Hepatocyte (in vitro differentiated cells): Measurements from ENCODE around the gene MRPL10.

ENCODE experiments used
- CTCF ChIP-seq: fragments of 200-600 bp; sonication (generic); IDR thresholded peaks from 2 replicates; pipeline ENCODE4 v1.5.1; 2016; ENCODE audit warnings: antibody characterized with exemption, mild to moderate bottlenecking; ENCODE audit not compliant: poor library complexity
- EZH2 ChIP-seq: fragments of 200-600 bp; sonication (generic); IDR thresholded peaks from 2 replicates; pipeline ENCODE4 v1.6.1; 2016; ENCODE audit warnings: antibody characterized with exemption, mild to moderate bottlenecking, borderline replicate concordance
- EZH2phosphoT487 ChIP-seq: fragments of 200-600 bp; sonication (generic); IDR thresholded peaks from one replicate; pipeline ENCODE4 v1.6.1; 2018; ENCODE audit warnings: antibody characterized with exemption, mild to moderate bottlenecking, low read depth, moderate library complexity; ENCODE audit not compliant: unreplicated experiment, severe bottlenecking

GRCh38 chr17:47841488-47842291, 10.3 kb upstream of the MRPL10 start:
- TF ChIP-seq CTCF (no peak), EZH2 (no peak), EZH2phosphoT487 (no peak)
